Neutrophil (primary cell): ENCODE measurements around the gene MYH6.

Experiments
- H3K27ac ChIP-seq: fragments of 200-600 bp; sonication (generic); 2 replicates; pipeline ENCODE4 v1.5.1; 2016; ENCODE audit warnings: mild to moderate bottlenecking, moderate library complexity
- H3K27me3 ChIP-seq: fragments of 200-600 bp; sonication (generic); 2 replicates; pipeline ENCODE4 v1.6.0; 2016; ENCODE audit warnings: mild to moderate bottlenecking
- H3K36me3 ChIP-seq: fragments of 200-600 bp; sonication (generic); 2 replicates; pipeline ENCODE4 v1.5.1; 2017
- H3K4me1 ChIP-seq, 2 experiments: fragments of 200-600 bp in 1 of 2; sonication (generic) in 1 of 2; 1 replicate in 1 of 2; 2 replicates in 1 of 2; pipeline versions ENCODE4 v1.5.1 to v1.6.1; 2013 to 2016; ENCODE audit warnings: low read depth in 1 of 2, low read length in 1 of 2, mild to moderate bottlenecking in 1 of 2, moderate library complexity in 1 of 2; ENCODE audit not compliant: control insufficient read depth in 1 of 2, insufficient read depth in 1 of 2
- H3K4me3 ChIP-seq, 2 experiments: fragments of 200-600 bp in 1 of 2; sonication (generic) in 1 of 2; 1 replicate in 1 of 2; 2 replicates in 1 of 2; pipeline ENCODE4 v1.5.1; 2013 to 2016; ENCODE audit warnings: low read depth in 1 of 2, low read length in 1 of 2, mild to moderate bottlenecking in 1 of 2, moderate library complexity in 1 of 2
- H3K9me3 ChIP-seq: fragments of 200-600 bp; sonication (generic); 2 replicates; pipeline ENCODE4 v1.5.1; 2016
- TF ChIP-seq, protein P1 (sequence below): fragments of 200-600 bp; sonication (generic); IDR thresholded peaks from 2 replicates; pipeline ENCODE4 v1.5.1; 2016; ENCODE audit warnings: antibody characterized with exemption

MYH6 gene

DNA sequence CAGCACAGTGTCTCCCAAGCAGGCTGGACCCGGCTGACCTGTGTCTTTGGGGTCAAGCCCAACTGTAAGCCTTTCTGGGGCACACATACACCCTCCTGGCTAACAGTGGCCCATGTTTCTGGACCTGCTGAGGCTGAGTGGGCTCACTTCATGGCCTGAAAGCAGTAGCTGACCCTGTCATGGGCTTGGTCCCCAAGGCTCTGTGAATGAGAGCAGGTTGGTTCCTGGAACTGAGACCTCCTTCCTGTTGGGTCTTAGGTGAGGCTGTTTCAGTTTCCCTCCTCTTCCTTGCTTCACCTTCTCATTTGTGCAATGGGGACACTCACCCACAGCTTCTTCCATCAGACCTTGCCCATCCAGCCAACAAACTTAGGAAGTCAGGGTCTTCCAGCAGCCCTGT, 36.2 kb downstream of the MYH6 start:
- TF ChIP-seq, protein P1, sequence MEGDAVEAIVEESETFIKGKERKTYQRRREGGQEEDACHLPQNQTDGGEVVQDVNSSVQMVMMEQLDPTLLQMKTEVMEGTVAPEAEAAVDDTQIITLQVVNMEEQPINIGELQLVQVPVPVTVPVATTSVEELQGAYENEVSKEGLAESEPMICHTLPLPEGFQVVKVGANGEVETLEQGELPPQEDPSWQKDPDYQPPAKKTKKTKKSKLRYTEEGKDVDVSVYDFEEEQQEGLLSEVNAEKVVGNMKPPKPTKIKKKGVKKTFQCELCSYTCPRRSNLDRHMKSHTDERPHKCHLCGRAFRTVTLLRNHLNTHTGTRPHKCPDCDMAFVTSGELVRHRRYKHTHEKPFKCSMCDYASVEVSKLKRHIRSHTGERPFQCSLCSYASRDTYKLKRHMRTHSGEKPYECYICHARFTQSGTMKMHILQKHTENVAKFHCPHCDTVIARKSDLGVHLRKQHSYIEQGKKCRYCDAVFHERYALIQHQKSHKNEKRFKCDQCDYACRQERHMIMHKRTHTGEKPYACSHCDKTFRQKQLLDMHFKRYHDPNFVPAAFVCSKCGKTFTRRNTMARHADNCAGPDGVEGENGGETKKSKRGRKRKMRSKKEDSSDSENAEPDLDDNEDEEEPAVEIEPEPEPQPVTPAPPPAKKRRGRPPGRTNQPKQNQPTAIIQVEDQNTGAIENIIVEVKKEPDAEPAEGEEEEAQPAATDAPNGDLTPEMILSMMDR, result no peak
- Histone ChIP-seq H3K9me3 (no peaks in the 10 kb centered on the region), H3K4me1 (no peaks in the 10 kb centered on the region), H3K27ac (no peak overlapping the region), H3K27me3 (peaks cover 37% of the 10 kb centered on the region), H3K4me3 (no peak overlapping the region), H3K36me3 (no peaks in the 10 kb centered on the region)

DNA sequence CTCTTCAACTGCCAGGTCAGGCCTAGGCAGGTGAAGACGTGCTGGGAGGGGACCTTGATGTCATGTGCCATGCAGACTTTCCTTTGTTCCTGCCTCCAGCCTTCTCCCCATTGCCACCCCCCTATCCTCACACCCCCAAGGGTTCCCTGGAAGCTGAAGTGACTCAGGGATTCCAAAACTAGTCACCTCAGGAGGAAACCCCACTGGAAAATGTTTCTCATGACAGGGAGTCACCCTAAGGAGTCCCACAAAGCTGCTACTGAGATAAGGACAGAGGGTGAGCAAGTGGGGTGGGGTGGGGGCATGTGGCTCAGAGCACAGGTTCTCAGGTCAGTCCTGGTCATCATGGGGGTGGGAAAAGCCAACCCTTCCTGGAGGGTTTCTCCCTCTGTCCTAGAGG, 37.9 kb downstream of the MYH6 start:
- no peak overlapping the region for H3K4me3 ChIP-seq
- H3K4me1 ChIP-seq, result no peaks in the 10 kb centered on the region
- no peaks in the 10 kb centered on the region for H3K36me3 ChIP-seq
- H3K9me3 ChIP-seq, result no peaks in the 10 kb centered on the region
- H3K27me3 ChIP-seq, result peaks cover 53% of the 10 kb centered on the region
- H3K27ac ChIP-seq, result no peak overlapping the region
- TF ChIP-seq, protein P1, result no peak

DNA sequence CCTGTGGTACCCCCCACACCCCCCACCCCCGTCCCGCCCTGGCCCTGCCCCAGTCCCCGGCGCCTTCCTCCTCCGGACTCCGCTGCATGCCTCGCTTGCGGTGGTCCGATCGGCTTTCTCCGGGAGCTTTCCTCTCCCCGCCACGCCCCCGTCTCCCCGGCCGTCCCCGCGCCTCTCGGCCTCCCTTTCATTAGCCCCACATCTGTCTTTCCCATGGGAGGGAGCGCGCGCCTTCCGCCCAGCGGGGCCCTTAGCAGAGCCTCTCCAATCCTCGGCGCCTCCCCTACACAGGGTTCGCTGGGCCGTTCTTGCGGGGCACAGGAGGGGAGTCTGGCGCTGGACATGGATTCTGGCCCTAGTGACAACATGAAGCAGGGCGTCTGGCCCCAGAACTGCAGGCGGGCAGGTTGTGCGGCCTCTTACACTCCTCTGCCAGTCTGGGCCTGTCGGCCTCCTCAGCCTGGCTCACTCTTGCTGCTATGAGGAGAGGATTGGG, 41.6 kb downstream of the MYH6 start:
- TF ChIP-seq, protein P1, result no peak
- Histone ChIP-seq H3K27me3 (peaks cover 90% of the 10 kb centered on the region), H3K36me3 (no peaks in the 10 kb centered on the region), H3K9me3 (no peaks in the 10 kb centered on the region), H3K27ac (no peak overlapping the region), H3K4me1 (no peaks in the 10 kb centered on the region), H3K4me3 (no peak overlapping the region)

DNA sequence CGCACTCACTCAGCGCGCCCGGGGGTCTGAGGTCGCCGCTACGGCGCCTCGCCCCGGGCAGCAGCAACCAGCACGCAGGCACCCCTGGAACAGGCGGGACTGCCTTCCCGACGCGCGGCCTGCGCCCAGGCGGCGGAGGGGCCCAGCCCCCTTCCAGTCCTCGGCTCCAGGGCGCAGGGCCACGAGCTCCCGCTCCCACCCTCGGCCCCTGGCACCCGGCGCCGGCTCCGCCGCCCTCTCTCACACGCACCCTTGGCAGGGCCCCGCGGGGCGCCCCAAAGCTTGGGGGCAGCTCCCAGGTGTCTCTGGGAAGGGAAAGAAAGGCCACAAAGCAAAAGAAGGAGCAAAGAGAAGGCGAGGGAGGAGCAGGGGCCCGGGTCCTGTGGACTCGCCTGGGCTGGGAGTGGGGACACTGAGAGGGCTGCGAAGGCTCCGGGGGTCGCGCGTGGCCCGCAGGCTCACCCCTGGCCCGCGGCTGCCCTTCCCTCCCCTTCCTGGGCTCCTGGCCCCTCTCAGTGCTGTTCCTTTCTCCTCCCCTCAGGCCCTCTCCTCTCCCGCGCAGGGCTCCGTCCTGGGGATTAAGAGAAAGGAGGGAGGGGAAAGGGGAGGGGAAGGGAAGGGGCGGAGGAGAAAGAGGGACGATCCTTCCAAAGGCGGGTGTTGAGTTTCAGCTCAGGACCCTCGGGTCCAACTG, 42.2 kb downstream of the MYH6 start:
- TF ChIP-seq, protein P1, result no peak
- Histone ChIP-seq H3K27me3 (peaks cover 96% of the 10 kb centered on the region), H3K27ac (no peak overlapping the region), H3K9me3 (no peaks in the 10 kb centered on the region), H3K4me3 (no peak overlapping the region), H3K4me1 (no peaks in the 10 kb centered on the region), H3K36me3 (no peaks in the 10 kb centered on the region)

DNA sequence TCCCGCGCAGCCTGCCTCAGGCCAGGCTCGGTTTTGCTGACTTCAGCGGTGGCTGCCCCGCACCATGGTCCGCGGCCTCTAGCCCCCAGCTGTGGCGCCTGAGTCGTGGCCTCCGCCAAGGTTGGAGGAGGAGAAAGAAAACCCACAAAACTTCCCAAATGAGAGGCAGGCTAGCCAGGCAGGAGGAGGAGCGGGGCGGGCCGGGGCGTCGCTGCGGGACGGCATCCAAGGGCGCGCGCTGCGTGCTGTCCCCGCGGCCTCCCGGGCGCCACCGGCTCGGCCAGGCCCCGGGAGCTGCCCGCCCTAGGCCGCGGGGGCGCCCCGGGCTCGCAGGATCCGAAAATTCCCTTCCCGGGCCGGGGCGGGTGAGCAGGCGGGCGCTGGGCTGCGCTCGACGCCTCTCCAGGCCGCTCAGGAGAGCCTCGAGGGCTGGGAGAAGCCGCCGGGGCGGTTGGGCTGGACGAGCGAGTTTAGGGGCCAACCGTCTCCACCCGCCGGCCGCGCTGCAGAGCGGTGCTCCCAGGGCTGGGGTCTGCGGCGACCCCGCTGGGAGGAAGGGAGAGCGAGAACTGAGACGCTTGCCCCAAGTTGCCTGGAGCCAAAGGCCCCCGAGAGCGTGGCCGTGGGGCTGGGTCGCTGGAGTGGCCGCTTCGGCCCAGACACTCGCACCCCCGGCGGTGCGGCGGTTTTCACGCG, 42.9 kb downstream of the MYH6 start, which contains the start of gene EFS:
Gene EFS, minus strand, starts transcription at position 137 of the 696 bp plus-strand sequence. CDS start 147 bp downstream, outside the sequence.
- H3K36me3 ChIP-seq, result no peaks in the 10 kb centered on the region
- no peaks in the 10 kb centered on the region for H3K9me3 ChIP-seq
- no peak within 1 kb of the TSS for H3K27ac ChIP-seq
- no peaks in the 10 kb centered on the region for H3K4me1 ChIP-seq
- TF ChIP-seq, protein P1, result no peak
- H3K27me3 ChIP-seq, result peaks cover 92% of the 10 kb centered on the region
- H3K4me3 ChIP-seq, result no peak within 1 kb of the TSS
